GM10847 (cell line): ENCODE measurements around the gene LPIN3.

ENCODE experiments used
- POLR2A ChIP-seq: IDR thresholded peaks from 2 replicates; pipeline ENCODE4 v1.6.1; 2011; ENCODE audit not compliant: insufficient read length; ENCODE audit errors: extremely low read depth

LPIN3 gene

GRCh38 chr20:41380551-41381193 lies 40.1 kb downstream of the LPIN3 start:
- no peak for TF ChIP-seq POLR2A

- no peak for TF ChIP-seq POLR2A
Observed at GRCh38 chr20:41382791-41383305, 42.2 kb downstream of the LPIN3 start.

DNA sequence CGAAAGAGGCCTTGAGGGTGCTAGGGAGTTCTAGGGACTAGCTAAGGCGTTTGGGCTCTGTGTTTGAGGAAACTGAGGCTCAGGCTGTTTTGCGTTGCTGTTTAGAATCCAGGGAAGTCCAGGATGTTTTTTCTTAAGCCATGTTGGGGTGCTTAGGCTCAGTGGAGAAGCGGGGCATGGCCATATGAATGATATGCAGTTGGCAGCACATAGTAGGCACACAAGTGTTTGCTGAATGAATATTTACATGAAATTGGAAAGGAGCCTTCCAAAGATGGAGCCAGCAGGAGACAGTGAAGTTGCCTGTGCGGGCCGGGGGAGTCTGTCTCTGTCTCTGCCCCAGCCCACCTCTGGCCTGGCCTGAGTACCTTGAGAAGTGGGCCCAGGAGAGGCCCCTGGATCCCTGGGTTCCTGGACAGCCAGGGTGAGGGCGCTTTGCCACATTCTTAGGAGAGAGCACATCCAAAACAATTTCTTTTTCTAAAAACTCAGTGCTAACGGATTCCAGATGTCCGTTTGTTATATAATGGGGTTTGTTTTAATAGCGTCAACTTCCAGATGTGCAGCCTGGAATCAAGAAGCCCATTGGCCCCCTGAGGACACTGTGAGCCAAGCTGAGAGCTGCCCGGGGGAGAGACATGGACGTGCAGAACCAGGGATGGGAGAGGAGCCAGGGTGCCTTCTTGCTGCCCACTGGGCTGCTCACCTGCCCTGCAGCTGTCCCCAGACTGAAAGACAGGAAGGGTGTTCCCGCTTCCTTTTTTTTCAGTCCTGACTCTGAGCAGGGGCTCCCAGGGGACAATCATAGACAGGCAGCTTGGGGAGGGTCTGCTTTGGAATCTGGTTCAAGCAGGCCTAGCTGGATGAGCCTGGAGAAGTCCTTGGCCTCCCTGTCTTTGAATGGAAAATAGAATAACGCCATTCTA lies 46.1 kb downstream of the LPIN3 start:
- TF ChIP-seq POLR2A: no peak

DNA sequence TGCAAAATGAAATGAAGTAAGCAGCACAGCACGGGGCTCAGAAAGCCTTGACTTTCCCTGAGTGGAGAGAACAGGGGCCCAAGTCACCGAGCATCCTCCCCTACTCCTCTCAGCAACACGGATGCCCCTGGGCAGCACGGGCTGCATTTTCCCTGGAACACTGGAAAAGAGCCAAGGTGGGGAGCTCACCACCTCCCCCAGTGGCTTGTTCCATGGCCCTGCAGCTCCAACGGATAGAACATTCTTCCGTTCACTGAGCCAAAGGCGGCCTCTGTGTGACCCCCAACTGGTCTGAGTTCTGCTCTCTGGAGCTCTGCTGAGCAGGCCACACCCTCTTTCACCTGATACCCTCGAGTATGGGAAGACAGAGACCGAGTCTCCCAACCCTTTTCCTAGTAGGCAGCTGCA lies 46.8 kb downstream of the LPIN3 start:
- TF ChIP-seq POLR2A: no peak

DNA sequence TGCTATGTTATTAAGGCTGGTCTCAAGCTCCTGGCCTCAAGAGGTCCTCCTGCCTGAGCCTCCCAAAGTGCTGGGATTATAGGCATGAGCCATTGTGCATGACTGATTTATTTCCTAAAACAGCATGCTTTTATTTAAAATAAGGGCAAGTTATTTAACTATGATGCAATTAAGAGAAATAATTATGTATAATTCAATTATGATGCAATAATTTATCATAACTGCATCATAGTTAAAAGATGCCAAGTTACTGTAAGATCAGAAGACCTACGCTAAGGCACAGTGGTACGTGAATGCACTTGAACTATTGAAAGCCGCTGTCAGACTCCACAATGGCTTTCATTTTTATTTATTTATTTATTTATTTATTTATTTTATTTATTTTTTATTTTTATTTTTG lies 50.3 kb downstream of the LPIN3 start:
- no peak for TF ChIP-seq POLR2A

GRCh38 chr20:41391587-41392001 lies 51.0 kb downstream of the LPIN3 start:
- TF ChIP-seq POLR2A: no peak

DNA sequence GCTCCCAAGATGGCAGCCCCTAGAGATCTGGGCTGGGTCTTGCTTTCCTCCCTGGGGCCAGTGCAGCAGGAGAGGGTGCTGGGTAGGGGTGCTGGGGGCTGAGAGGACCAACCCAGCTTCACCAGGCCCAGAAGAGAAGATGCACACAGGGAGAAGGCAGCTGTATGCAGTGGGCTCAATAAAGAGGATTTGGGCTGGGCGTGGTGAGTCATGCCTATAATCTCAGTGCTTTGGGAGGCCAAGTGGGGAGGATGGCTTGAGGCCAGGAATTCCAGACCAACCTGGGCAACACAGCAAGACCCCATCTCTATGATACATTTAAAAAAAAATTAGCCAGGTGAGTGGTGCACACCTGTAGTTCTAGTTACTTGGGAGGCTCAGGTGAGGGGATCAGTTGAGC lies 51.7 kb downstream of the LPIN3 start:
- TF ChIP-seq POLR2A: no peak

GRCh38 chr20:41392871-41393704 lies 52.5 kb downstream of the LPIN3 start:
- TF ChIP-seq POLR2A: no peak

DNA sequence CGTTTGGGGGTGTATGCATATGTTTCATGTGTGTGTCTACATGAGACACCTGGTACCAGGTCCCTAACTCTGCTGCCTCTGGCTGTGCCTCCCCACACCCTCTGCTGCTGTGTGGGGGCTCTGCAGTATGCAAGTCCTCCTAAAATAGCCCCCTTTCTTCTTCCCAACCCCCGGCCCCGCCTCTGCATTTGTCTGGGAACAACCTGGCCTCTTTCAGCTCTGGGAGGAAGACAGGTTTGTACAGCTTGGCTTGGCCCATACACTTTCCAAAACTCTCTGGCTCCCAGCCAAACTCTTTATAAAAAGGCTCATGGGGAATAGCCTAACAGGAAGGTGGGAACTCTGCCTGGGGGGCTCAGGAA lies 53.1 kb downstream of the LPIN3 start:
- no peak for TF ChIP-seq POLR2A

GRCh38 chr20:41394081-41394480 lies 53.5 kb downstream of the LPIN3 start:
- no peak for TF ChIP-seq POLR2A

- TF ChIP-seq POLR2A: no peak
Observed at GRCh38 chr20:41394931-41395666, 54.5 kb downstream of the LPIN3 start.

GRCh38 chr20:41395667-41396664 lies 55.3 kb downstream of the LPIN3 start:
- TF ChIP-seq POLR2A: no peak

DNA sequence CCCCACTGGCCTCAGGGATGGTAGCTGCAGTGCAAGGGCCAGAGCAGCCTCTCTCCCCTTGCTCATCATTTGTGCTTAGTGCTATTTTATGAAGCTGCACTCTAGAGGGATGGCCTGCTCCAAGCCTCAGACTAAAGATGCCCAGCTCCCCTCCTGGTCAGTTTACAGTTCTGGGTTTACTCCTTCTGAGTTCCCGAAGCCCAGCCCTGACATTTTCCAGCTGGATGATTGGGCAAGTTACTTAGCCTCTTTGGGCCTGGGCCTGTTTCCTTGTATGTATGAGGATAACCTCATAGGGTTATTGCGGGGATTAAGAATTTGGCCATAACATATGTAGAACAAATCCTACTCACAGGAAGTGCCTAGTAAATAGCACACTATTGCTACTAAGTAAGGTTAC lies 57.8 kb downstream of the LPIN3 start:
- TF ChIP-seq POLR2A: no peak

DNA sequence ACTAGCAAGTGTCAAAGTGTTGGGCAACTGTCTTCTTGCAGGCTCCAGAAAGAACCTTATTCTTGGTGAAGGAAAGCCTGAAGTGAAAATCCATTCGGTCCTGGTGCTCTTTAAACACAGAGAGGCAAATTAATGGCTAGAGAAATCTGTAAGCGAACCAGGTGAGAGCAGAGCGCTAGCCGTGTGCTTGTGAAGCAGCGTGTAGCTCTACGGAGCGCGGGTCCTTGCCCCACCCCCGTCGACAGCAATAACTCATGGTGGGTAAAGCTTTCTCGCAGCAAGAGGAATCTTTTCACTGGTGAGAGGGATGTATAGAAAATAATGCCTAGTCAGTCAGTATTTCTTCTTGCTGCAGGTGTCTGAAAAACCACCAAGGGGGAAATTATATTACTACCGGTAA lies 63.0 kb downstream of the LPIN3 start:
- no peak for TF ChIP-seq POLR2A

DNA sequence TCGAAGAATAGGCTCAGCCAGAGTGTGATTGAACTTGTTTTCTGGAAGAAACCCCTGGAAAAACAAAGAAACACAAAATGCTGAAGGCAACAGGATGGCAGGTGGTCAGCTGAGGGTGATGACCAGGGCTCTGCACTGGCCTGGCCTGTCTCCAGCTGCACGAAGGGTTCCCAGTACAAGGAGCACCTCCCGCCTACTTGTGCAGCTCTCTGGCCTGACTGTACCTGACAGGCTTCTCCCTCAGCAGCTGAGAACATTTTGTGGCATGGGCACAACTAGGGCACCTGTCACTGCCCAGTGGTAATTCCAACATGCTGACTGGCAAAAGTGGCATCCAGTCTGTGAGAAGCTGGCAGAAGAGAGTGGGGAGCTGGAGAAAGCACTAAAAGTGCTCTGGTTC lies 64.8 kb downstream of the LPIN3 start:
- TF ChIP-seq POLR2A: no peak
